BJ (cell line): Measurements from ENCODE around the gene MARK3. TPM values are rescaled to one million over a fixed set of nuclear protein-coding genes. Genes with fewer than 3 reads are reported as not detected.

Experiments
- CTCF ChIA-PET: fragments of 350-600 bp; formaldehyde crosslinking; extraction: SDS; loops from one replicate; lab custom pipeline; 2021; ENCODE audit warnings: antibody characterized with exemption, inconsistent platforms; lab: Yijun Ruan, JAX
- POLR2A ChIA-PET: fragments of 300-600 bp; sonication (Branson Sonifier 250); formaldehyde crosslinking; extraction: SDS; loops from one replicate; lab custom pipeline; 2021; ENCODE audit warnings: antibody characterized with exemption; lab: Charles Lee
- DNase-seq: peaks from one replicate; pipeline ENCODE4 v3.0.0-alpha.2; 2011; ENCODE audit warnings: low read depth
- H3K27me3 ChIP-seq: 2 replicates; pipeline ENCODE4 v1.6.0; 2011; ENCODE audit warnings: low read length; ENCODE audit not compliant: control insufficient read depth, insufficient read depth
- H3K36me3 ChIP-seq: 2 replicates; pipeline ENCODE4 v1.5.1; 2011; ENCODE audit warnings: low read length; ENCODE audit not compliant: control insufficient read depth, insufficient read depth
- H3K4me3 ChIP-seq: 2 replicates; pipeline ENCODE4 v1.5.1; 2011; ENCODE audit warnings: low read depth, mild to moderate bottlenecking, control low read depth, low read length
- CTCF ChIP-seq: IDR thresholded peaks from 2 replicates; pipeline ENCODE4 v1.5.1; 2011; ENCODE audit warnings: low read depth, mild to moderate bottlenecking, control low read depth, inconsistent platforms, low read length, moderate library complexity; ENCODE audit not compliant: insufficient read depth
- polyA plus RNA-seq: library from polyadenylated mRNA; depleted of rRNA; stranded (reverse); fragments of >200 nt; gene quantifications from 2 replicates; pipeline ENCODE4 v1.2.3, GENCODE V29; 2011

MARK3 gene
- polyA plus RNA-seq, 1 experiment: 73.9 TPM

- Histone ChIP-seq H3K36me3 (no peaks in the 10 kb centered on the region; the same call in 1 of the 2 replicates), H3K4me3 (no peak overlapping the region), H3K27me3 (no peaks in the 10 kb centered on the region)
- no peak for TF ChIP-seq CTCF
- ChIA-PET POLR2A (no interaction called here), CTCF (interaction anchor here (0.8 to 5.3 kb wide), 6 partner anchors 11 to 58 kb away, joined by 3 to 52 read pairs (median 4); partner anchors contain the start of gene EIF5)
- no peak for DNase-seq
Measured at GRCh38 chr14:103392572-103392971, 7.4 kb downstream of the MARK3 start.

DNA sequence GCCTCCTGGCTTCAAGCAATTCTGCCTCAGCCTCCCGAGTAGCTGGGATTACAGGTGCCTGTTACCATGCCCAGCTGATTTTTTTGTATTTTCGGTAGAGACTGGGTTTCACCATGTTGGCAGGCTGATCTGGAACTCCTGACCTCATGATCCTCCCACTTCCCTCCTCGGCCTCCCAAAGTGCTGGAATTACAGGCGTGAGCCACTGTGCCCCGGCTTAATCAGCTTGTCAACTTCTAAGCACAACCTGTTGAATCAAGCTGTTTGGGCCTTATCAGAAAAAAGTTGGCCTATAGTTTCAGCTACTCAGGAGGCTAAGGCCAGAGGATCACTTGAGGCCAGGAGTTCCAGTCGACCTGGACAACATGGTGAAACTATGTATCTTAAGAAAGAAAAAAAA lies 7.9 kb downstream of the MARK3 start:
- POLR2A ChIA-PET: interaction anchor here (0.5 kb wide), 1 partner anchor 111 kb away, joined by 3 read pairs; no protein-coding TSS in a partner anchor
- CTCF ChIA-PET: interaction anchor here (0.7 to 5.3 kb wide), 10 partner anchors 11 to 341 kb away, joined by 3 to 52 read pairs (median 3); partner anchors contain the start of gene EIF5
- no peak for DNase-seq

GRCh38 chr14:103393676-103394626 lies 8.7 kb downstream of the MARK3 start:
- DNase-seq: no peak
- CTCF ChIA-PET: interaction anchor here (0.7 to 5.3 kb wide), 17 partner anchors 9 to 342 kb away, joined by 3 to 52 read pairs (median 3); partner anchors contain the start of genes EIF5 and MARK3
- no peaks in the 10 kb centered on the region; the same call in 1 of the 2 replicates for H3K36me3 ChIP-seq
- no peaks in the 10 kb centered on the region for H3K27me3 ChIP-seq
- peak; percentile 83 for TF ChIP-seq CTCF
- H3K4me3 ChIP-seq: no peak overlapping the region
- POLR2A ChIA-PET: no interaction called here

More for the DNA sequence above, 7.9 kb downstream of the MARK3 start:
- TF ChIP-seq CTCF: no peak
- Histone ChIP-seq H3K36me3 (no peaks in the 10 kb centered on the region; the same call in 1 of the 2 replicates), H3K27me3 (no peaks in the 10 kb centered on the region), H3K4me3 (no peak overlapping the region)

GRCh38 chr14:103395244-103395643 lies 10.0 kb downstream of the MARK3 start:
- no peak for TF ChIP-seq CTCF
- Histone ChIP-seq H3K27me3 (no peaks in the 10 kb centered on the region), H3K4me3 (no peak overlapping the region), H3K36me3 (no peaks in the 10 kb centered on the region)
- no peak for DNase-seq
- ChIA-PET POLR2A (no interaction called here), CTCF (no interaction called here)

GRCh38 chr14:103396463-103396862 lies 11.2 kb downstream of the MARK3 start:
- Histone ChIP-seq H3K27me3 (no peaks in the 10 kb centered on the region), H3K4me3 (no peak overlapping the region), H3K36me3 (no peaks in the 10 kb centered on the region)
- ChIA-PET POLR2A (interaction anchor here (0.7 kb wide), 1 partner anchor 22 kb away, joined by 4 read pairs; no protein-coding TSS in a partner anchor), CTCF (interaction anchor here (1.1 to 1.2 kb wide), 2 partner anchors 45 to 65 kb away, joined by 4 to 5 read pairs; no protein-coding TSS in a partner anchor)
- DNase-seq: no peak
- TF ChIP-seq CTCF: no peak
